Left forelimb (tissue), 1 donor: Measurements from ENCODE around the gene LIF.
"Not testable (repeated sequence)": the region's sequence is repeated elsewhere in the genome, so short reads cannot be mapped to it uniquely, and the experiment has no call there.

Experiments
- DNase-seq: peaks from one replicate; pipeline ENCODE4 v3.0.0-alpha.2; 2018; ENCODE audit warnings: low spot score

Gene LIF

GRCh38 chr22:30224161-30224857, 22.2 kb downstream of the LIF start:
- DNase-seq, result no peak

DNA sequence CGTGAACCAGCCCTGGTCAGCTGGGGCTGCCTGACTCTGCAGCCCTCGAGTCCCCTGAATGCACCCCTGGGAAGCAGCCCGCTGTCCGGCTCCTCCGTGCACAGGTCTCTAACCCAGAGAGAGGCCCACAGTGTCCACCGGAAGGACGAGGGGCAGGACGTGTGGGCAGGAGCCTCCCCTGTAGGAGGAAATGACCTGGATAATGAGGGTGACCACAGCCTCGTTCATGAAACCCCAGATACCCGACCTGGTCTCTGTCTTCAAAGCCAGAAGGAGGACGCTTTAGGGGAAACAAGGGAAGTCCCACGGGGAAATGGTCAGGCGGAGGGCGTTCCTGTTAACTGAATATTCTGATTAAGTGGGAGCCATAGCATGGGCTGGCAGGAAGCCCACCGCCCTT, 23.3 kb downstream of the LIF start:
- DNase-seq, result no peak

DNA sequence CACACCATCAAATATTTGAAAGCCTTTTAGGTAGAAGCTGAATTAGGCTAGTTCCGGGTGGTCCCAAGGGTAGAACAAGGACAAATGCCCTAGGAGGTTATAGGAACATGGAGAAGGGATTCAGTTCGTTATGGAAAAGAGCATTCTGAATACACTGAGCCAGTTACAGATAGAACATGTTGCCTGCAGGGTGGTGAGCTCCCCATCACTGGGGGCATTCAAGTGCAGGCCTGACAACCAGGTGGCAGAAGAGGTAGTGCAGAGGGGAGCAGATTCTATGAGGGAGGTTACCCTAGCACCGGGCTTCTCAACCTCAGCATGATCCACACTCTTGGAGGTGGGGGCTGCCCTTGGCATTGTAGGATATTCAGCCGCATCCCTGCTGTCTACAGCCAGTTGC, 24.2 kb downstream of the LIF start:
- DNase-seq, result no peak

- DNase-seq, result no peak
These were observed 25.2 kb downstream of the LIF start for GRCh38 chr22:30221121-30221992.

GRCh38 chr22:30220338-30221012, 26.1 kb downstream of the LIF start:
- no peak for DNase-seq

GRCh38 chr22:30219668-30220278, 26.8 kb downstream of the LIF start:
- no peak for DNase-seq

DNA sequence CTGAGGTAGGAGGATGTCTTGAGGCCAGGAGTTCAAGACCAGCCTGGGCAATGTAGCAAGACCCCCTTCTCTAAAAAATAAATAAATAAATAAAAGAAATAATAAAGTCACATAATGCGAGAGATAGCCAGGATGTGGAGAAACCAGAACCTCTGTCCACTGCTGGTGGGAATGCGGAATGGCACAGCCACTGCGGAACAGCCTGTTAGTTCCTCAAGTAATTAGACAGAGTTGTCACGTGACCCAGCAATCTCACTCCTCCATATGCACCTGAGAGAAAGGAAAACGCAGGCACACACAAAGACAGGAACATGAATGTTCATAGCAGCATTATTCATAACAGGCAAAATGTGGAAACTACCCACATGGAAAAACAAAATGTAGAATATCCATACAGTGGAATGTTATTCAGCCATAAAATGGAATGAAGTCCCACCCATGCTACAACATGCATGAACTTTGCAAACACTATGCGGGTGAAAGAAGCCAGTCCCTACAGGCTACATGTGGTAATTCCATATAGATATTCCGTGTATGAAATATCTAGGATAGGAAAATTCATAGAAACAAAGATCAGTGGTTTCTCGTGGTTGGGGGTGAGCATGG, 27.4 kb downstream of the LIF start:
- DNase-seq, result no peak

GRCh38 chr22:30217698-30218560, 28.6 kb downstream of the LIF start:
- DNase-seq, result no peak

DNA sequence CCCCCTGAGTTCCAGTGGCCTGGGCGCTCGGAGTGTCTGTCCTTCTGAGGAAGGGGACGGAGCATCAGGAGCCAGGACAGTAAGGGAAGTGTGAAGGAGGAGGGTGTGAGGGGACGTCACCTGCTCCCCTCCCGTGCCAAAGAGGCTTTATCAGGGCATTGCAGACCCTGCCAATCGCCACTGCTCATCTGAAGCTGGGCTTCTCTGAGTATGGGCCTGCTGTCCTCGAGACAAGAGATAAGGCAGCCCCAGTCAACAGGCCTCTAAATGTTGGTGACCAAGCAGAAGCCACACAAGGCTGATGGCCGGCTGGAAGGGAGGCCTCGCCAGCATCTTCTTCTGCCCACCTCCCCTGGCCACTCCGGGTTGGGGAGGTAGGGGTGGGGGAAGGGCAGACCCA, 29.8 kb downstream of the LIF start:
- DNase-seq, result no peak

- not testable (repeated sequence) for DNase-seq
These were observed 30.3 kb downstream of the LIF start for GRCh38 chr22:30216272-30216671.

DNA sequence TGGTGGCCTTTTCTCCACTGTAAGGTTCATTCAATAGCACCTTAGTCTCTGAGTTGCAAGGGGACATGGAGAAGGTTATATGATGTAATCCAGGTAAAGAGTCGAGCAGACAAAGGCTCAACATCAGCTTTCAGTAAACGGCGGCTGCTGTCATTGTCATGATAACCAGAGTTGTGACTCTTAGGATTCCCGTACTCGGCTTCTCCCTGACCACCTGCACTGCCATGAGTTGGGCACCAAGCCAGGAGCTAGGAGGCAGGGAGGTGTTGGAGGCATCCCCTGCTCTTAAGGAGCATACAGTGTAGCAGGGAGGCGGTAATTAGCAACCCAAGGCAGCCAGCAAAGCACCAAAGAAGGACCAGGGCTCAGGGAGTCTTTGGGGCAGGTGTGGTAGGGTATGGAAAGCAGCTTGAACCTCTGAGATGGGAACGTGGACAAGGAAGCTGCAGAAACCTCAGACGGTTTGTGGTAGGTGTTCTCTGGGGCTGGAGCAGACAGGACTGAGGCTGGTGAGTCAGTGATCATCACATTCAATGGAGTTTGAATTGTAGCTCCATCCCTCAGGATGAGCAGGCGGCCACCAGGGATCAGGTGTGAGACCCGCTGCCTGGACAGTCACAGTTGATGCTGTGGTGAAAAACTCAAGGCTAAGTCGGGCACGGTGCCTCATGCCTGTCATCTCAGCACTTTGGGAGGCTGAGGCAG, 31.7 kb downstream of the LIF start:
- DNase-seq, result no peak

DNA sequence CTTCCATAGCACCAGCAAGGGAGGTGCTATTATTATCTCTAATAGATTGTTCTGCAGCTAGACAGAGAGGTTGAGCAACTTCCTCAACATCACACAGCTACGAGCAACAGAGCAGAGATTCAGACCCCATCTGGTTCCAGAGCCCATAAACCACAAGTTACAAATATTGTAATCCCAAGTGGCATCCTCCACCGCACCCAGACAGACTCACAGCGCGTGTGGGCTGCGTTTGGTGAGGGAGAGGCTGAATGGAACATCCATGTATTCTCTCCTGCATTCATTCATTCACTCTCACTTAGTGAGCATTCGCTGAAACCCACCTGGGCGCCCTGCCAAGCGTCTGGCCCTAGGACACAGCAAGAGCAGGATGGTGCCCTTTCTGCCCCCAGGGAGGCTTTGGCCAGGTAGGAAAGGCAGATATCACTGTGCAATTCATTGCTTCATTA, 33.5 kb downstream of the LIF start:
- DNase-seq, result no peak

- DNase-seq, result no peak
These were observed 34.1 kb downstream of the LIF start for GRCh38 chr22:30212363-30212995.

GRCh38 chr22:30211124-30211820, 35.3 kb downstream of the LIF start:
- DNase-seq, result no peak

DNA sequence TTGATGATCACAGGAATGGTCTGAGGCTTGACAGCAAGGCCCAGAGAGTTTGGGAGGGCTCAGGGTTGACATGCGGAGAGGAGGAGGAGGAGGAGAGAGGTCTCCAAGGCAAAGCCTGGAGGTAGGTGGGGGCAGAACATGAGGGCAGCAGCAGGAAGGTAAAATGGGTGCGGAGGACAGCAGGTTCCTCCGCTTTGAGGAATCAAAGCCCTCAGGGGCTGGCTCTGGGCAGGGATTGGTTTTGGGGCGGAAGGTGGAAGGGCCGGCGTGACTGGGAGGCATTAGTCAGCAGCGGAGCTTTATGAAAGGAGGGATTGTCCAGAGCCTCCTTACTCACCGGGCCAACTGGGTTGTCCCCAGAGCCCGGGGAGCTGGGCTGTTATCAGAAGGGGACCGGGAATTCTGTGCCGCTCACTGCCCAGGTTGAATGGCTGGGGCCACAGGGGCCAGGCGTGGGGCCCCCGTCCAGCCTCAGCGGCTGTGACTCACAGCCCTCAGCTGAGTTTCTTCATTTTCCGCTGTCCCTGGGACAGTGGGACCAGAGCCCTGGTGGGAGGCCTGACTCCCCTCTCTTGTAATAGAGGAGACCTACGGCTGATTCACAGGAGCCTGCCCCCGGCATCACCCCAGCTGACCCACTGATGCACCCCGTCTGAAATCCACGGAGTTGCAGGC, 36.2 kb downstream of the LIF start:
- no peak for DNase-seq

GRCh38 chr22:30209642-30210041, 36.9 kb downstream of the LIF start:
- no peak for DNase-seq

- DNase-seq, result peak; percentile 59
These were observed 37.6 kb downstream of the LIF start for GRCh38 chr22:30208631-30209603.
